HepG2 (cell line): ENCODE measurements around the gene XPNPEP2. TPM values are rescaled to one million over a fixed set of nuclear protein-coding genes. Genes with fewer than 3 reads are reported as not detected.

Source experiments
- ATAC-seq: fragments of 200-7000 bp; cut with Tn5 transposase; 3 replicates; pipeline ENCODE4 v1.9.1; 2020; ENCODE audit warnings: mild to moderate bottlenecking, moderate library complexity
- BruUV-seq: library from RNA; stranded (reverse); fragments of 400-500 nt; replicated peaks from 2 replicates; lab custom pipeline; 2021; lab: Mats Ljungman, UMichigan
- CTCF ChIA-PET: fragments of 300-600 bp; formaldehyde crosslinking; extraction: SDS; loops from one replicate; lab custom pipeline; 2021; ENCODE audit warnings: low total read pairs, inconsistent platforms, low intra/inter-chr PET ratio; lab: Yijun Ruan, JAX
- POLR2A ChIA-PET: fragments of 350-600 bp; sonication (Branson Sonifier 250); formaldehyde crosslinking; loops from one replicate; lab custom pipeline; 2020; ENCODE audit warnings: antibody characterized with exemption, inconsistent platforms; lab: Yijun Ruan, JAX
- DNase-seq: peaks from one replicate; pipeline ENCODE4 v3.0.0-alpha.2; 2015; ENCODE audit warnings: low spot score
- FAIRE-seq: peaks from 3 replicates; lab custom pipeline; 2011; peaks lifted over from hg19 to GRCh38; lab: Jason Lieb, UNC
- H2AFZ ChIP-seq: one replicate; pipeline ENCODE4 v1.6.1; 2011; ENCODE audit warnings: low read length, inconsistent platforms
- H3K27ac ChIP-seq: fragments of 300-600 bp; 3 replicates; pipeline ENCODE4 v1.8.0; 2011; ENCODE audit warnings: mixed run types, mild to moderate bottlenecking, mixed read lengths, low read length, inconsistent platforms; ENCODE audit not compliant: insufficient read depth; ENCODE audit errors: extremely low read length
- H3K27me3 ChIP-seq, 2 experiments: fragments of 200-600 bp in 1 of 2; 2 replicates in 1 of 2; 3 replicates in 1 of 2; pipeline versions ENCODE4 v1.6.0 to v1.8.0; 2011; ENCODE audit warnings: low read length in 2 of 2, mild to moderate bottlenecking in 2 of 2, moderate library complexity in 2 of 2, inconsistent platforms in 1 of 2; ENCODE audit not compliant: insufficient read depth in 2 of 2, control insufficient read depth in 1 of 2
- H3K36me3 ChIP-seq, 2 experiments: fragments of 200-600 bp in 1 of 2; replicated peaks in 1 of 2; 2 replicates in 1 of 2; 3 replicates in 1 of 2; pipeline versions ENCODE4 v1.5.1 to v1.8.0; 2011; ENCODE audit warnings: low read length in 2 of 2, inconsistent platforms in 1 of 2; ENCODE audit not compliant: insufficient read depth in 2 of 2, control insufficient read depth in 1 of 2
- H3K4me1 ChIP-seq: 2 replicates; pipeline ENCODE4 v1.5.1; 2012; ENCODE audit warnings: low read length, inconsistent platforms; ENCODE audit not compliant: insufficient read depth
- H3K4me2 ChIP-seq: 2 replicates; pipeline ENCODE4 v1.6.0; 2011; ENCODE audit warnings: low read depth, low read length, inconsistent platforms
- H3K4me3 ChIP-seq, 3 experiments: fragments of 200-600 bp in 1 of 3; sonication (generic), shearing (Covaris generic) in 1 of 3; replicated peaks in 1 of 3; 2 replicates each; pipeline ENCODE4 v1.5.1; 2011 to 2016; ENCODE audit warnings: low read length in 3 of 3, inconsistent platforms in 2 of 3, low read depth in 2 of 3, mild to moderate bottlenecking in 2 of 3, control low read depth in 1 of 3, mixed read lengths in 1 of 3; ENCODE audit not compliant: insufficient read depth in 1 of 3
- H3K79me2 ChIP-seq: one replicate; pipeline ENCODE4 v1.6.1; 2011; ENCODE audit warnings: low read length, inconsistent platforms; ENCODE audit not compliant: insufficient read depth
- H3K9ac ChIP-seq: 2 replicates; pipeline ENCODE4 v1.6.0; 2011; ENCODE audit warnings: mild to moderate bottlenecking, low read depth, low read length, inconsistent platforms; ENCODE audit not compliant: insufficient read depth
- H3K9me3 ChIP-seq: 2 replicates; pipeline ENCODE4 v1.5.1; 2012; ENCODE audit warnings: mild to moderate bottlenecking, low read length
- H4K20me1 ChIP-seq: 2 replicates; pipeline ENCODE4 v1.6.0; 2011; ENCODE audit warnings: inconsistent platforms, mild to moderate bottlenecking, low read length, moderate library complexity; ENCODE audit not compliant: insufficient read depth
- ASH2L ChIP-seq: fragments of 300-600, 200-600 bp; sonication (generic); IDR thresholded peaks from 2 replicates; pipeline ENCODE4 v1.7.0; 2017; ENCODE audit warnings: low read depth, mild to moderate bottlenecking, moderate library complexity, mixed read lengths, low read length; ENCODE audit not compliant: insufficient read length
- CC2D1A ChIP-seq: sonication (generic); formaldehyde crosslinking; IDR thresholded peaks from 2 replicates; pipeline ENCODE4 v1.8.1; 2023; ENCODE audit warnings: mild to moderate bottlenecking, missing genetic modification reagents
- DR1 ChIP-seq: sonication (generic); formaldehyde crosslinking; IDR thresholded peaks from 2 replicates; pipeline ENCODE4 v1.8.0; 2021; ENCODE audit warnings: mild to moderate bottlenecking, missing genetic modification reagents, inconsistent platforms
- GPN1 ChIP-seq: sonication (generic); formaldehyde crosslinking; IDR thresholded peaks from 2 replicates; pipeline ENCODE4 v1.5.1; 2020; ENCODE audit warnings: missing genetic modification reagents, borderline replicate concordance
- HMG20B ChIP-seq: conservative IDR thresholded peaks from 2 replicates; pipeline ENCODE4 v1.6.1; 2016; ENCODE audit warnings: missing genetic modification reagents, missing compliant biosample characterization
- HOXA5 ChIP-seq: sonication (generic); formaldehyde crosslinking; IDR thresholded peaks from 2 replicates; pipeline ENCODE4 v1.4.0; 2020; ENCODE audit warnings: missing genetic modification reagents
- MEF2D ChIP-seq: sonication (generic); formaldehyde crosslinking; IDR thresholded peaks from 2 replicates; pipeline ENCODE4 v1.5.1; 2020; ENCODE audit warnings: mild to moderate bottlenecking, missing genetic modification reagents
- NONO ChIP-seq, 2 experiments: fragments of 450-650 bp in 1 of 2; sonication (generic) in 1 of 2; formaldehyde crosslinking in 1 of 2; IDR thresholded peaks in 1 of 2; conservative IDR thresholded peaks in 1 of 2; 2 replicates each; pipeline versions ENCODE4 v1.6.1 to v1.8.0; 2017 to 2022; ENCODE audit warnings: mild to moderate bottlenecking in 1 of 2, missing genetic modification reagents in 1 of 2, moderate library complexity in 1 of 2
- PPARG ChIP-seq: conservative IDR thresholded peaks from 2 replicates; pipeline ENCODE4 v1.6.1; 2016; ENCODE audit warnings: missing biosample characterization, missing genetic modification reagents
- RELA ChIP-seq: sonication (generic); formaldehyde crosslinking; IDR thresholded peaks from 2 replicates; pipeline ENCODE4 v1.4.0; 2020; ENCODE audit warnings: missing genetic modification reagents
- REPIN1 ChIP-seq: sonication (generic); formaldehyde crosslinking; IDR thresholded peaks from 2 replicates; pipeline ENCODE4 v1.8.0; 2022; ENCODE audit warnings: missing genetic modification reagents, low read depth, mild to moderate bottlenecking, borderline replicate concordance
- SKI ChIP-seq: fragments of 450-650 bp; IDR thresholded peaks from one replicate; pipeline ENCODE4 v1.6.1; 2018; ENCODE audit warnings: mild to moderate bottlenecking; ENCODE audit not compliant: partially characterized antibody
- ZFY ChIP-seq: sonication (generic); formaldehyde crosslinking; IDR thresholded peaks from 2 replicates; pipeline ENCODE4 v1.4.0; 2020; ENCODE audit warnings: missing genetic modification reagents
- ZNF569 ChIP-seq: sonication (generic); formaldehyde crosslinking; IDR thresholded peaks from 2 replicates; pipeline ENCODE4 v1.5.0; 2020; ENCODE audit warnings: mild to moderate bottlenecking, missing genetic modification reagents, moderate library complexity, borderline replicate concordance
- ZNF607 ChIP-seq: sonication (generic); formaldehyde crosslinking; IDR thresholded peaks from 2 replicates; pipeline ENCODE4 v1.5.1; 2020; ENCODE audit warnings: missing genetic modification reagents, mild to moderate bottlenecking, borderline replicate concordance
- ZSCAN21 ChIP-seq: sonication (generic); formaldehyde crosslinking; IDR thresholded peaks from 2 replicates; pipeline ENCODE4 v1.8.0; 2022; ENCODE audit warnings: mild to moderate bottlenecking, missing genetic modification reagents, moderate library complexity, borderline replicate concordance
- ZSCAN31 ChIP-seq: sonication (generic); formaldehyde crosslinking; IDR thresholded peaks from 2 replicates; pipeline ENCODE4 v1.5.0; 2020; ENCODE audit warnings: low read depth, mild to moderate bottlenecking, missing genetic modification reagents
- WGBS: methylation state at CpG from one replicate; pipeline ENCODE4 v1.1.6; 2017; ENCODE audit warnings: low lambda C conversion rate; 5-methylcytosine and 5-hydroxymethylcytosine counted together
- in situ Hi-C: cut with HindIII; loops from 2 replicates; pipeline ENCODE4 v1.10.0; 2017; ENCODE audit warnings: low pct_unique_long_range_greater_than_20kb; ENCODE audit not compliant: extremely low pct_ligation_motif_present
- intact Hi-C: fragments of 100-400 bp; cut with micrococcal nuclease; formaldehyde crosslinking; loops from one replicate; pipeline ENCODE4 v1.10.0; 2022; ENCODE audit not compliant: unreplicated experiment
- polyA plus RNA-seq, 8 experiments: library from polyadenylated mRNA; depleted of rRNA in 3 of 8; stranded (reverse) in 7 of 8; unstranded in 1 of 8; fragments of >200 nt; fragmentation: Illumina TruSeq in 4 of 8; extraction: Trizol in 4 of 8; gene quantifications; 2 replicates each; pipeline versions ENCODE4 v1.2.1 to v1.2.3, GENCODE V29; 2011 to 2016; ENCODE audit warnings: low read depth in 4 of 8, missing spikeins in 1 of 8, mixed read lengths in 1 of 8; ENCODE audit not compliant: insufficient read depth in 1 of 8
- total RNA-seq, 5 experiments: library from RNA; depleted of rRNA; stranded (reverse); fragments of >200 nt; fragmentation: Illumina TruSeq; extraction: Trizol; gene quantifications; 2 replicates each; pipeline ENCODE4 v1.2.3, GENCODE V29; 2016; ENCODE audit warnings: low read depth in 1 of 5
- TF ChIP-seq, protein P1 (sequence below): sonication (generic); formaldehyde crosslinking; IDR thresholded peaks from 2 replicates; pipeline ENCODE4 v1.4.0; 2020; ENCODE audit warnings: mild to moderate bottlenecking, missing genetic modification reagents

XPNPEP2 gene
- total and polyA plus RNA-seq, 2 of the 13 experiments (the other 11 are each of a cell fraction or from before 2014, with no cell fraction given) = 1.1 to 1.8 TPM

GRCh38 chrX:129787336-129788055 lies 48.7 kb downstream of the XPNPEP2 start (continued):
- TF ChIP-seq, protein P1, sequence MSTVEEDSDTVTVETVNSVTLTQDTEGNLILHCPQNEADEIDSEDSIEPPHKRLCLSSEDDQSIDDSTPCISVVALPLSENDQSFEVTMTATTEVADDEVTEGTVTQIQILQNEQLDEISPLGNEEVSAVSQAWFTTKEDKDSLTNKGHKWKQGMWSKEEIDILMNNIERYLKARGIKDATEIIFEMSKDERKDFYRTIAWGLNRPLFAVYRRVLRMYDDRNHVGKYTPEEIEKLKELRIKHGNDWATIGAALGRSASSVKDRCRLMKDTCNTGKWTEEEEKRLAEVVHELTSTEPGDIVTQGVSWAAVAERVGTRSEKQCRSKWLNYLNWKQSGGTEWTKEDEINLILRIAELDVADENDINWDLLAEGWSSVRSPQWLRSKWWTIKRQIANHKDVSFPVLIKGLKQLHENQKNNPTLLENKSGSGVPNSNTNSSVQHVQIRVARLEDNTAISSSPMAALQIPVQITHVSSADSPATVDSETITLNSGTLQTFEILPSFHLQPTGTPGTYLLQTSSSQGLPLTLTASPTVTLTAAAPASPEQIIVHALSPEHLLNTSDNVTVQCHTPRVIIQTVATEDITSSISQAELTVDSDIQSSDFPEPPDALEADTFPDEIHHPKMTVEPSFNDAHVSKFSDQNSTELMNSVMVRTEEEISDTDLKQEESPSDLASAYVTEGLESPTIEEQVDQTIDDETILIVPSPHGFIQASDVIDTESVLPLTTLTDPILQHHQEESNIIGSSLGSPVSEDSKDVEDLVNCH (CRISPR knock-in tag) = no peak

GRCh38 chrX:129788527-129788926 lies 49.7 kb downstream of the XPNPEP2 start:
- Histone ChIP-seq H3K4me3 (no peak overlapping the region), H4K20me1 (no peaks in the 10 kb centered on the region), H3K79me2 (no peaks in the 10 kb centered on the region), H3K4me1 (peaks cover 12% of the 10 kb centered on the region; the same call in 1 of the 2 replicates), H2AFZ (no peak overlapping the region), H3K36me3 (no peaks in the 10 kb centered on the region), H3K4me2 (no peak overlapping the region), H3K9me3 (no peaks in the 10 kb centered on the region), H3K27me3 (no peaks in the 10 kb centered on the region), H3K9ac (no peak overlapping the region), H3K27ac (no peak overlapping the region)
- no peak for DNase-seq
- CTCF ChIA-PET = no interaction called here
- POLR2A ChIA-PET = no interaction called here
- intact Hi-C loops (no loop called here), in situ Hi-C loops (no loop called here)
- FAIRE-seq = no peak
- no CpG with 5 or more reads among the region's 6 CpGs for WGBS
- TF ChIP-seq CC2D1A (CRISPR knock-in tag) = no peak
- TF ChIP-seq PPARG (CRISPR knock-in tag) = no peak
- no peak for TF ChIP-seq ZNF607 (CRISPR knock-in tag)
- no peak for TF ChIP-seq ZFY
- TF ChIP-seq RELA (CRISPR knock-in tag) = no peak
- no peak for TF ChIP-seq SKI
- TF ChIP-seq ZSCAN21 (CRISPR knock-in tag) = no peak
- TF ChIP-seq ZNF569 = no peak
- TF ChIP-seq MEF2D (CRISPR knock-in tag) = no peak
- no peak for TF ChIP-seq NONO (IDR thresholded peaks at IDR 0.05)
- no peak for TF ChIP-seq NONO (CRISPR knock-in tag; conservative IDR thresholded peaks at IDR 0.05)
- TF ChIP-seq HOXA5 (CRISPR knock-in tag) = no peak
- TF ChIP-seq DR1 (CRISPR knock-in tag) = no peak
- no peak for TF ChIP-seq HMG20B (CRISPR knock-in tag)
- TF ChIP-seq REPIN1 = no peak
- TF ChIP-seq GPN1 = no peak
- TF ChIP-seq ZSCAN31 (CRISPR knock-in tag) = no peak
- TF ChIP-seq ASH2L = no peak
- BruUV-seq = no TSS peak
- no peak for ATAC-seq
